Measurements from ENCODE around the gene ZNF18.

GRCh38 chr17:12037970-12038369 lies 40.7 kb upstream of the ZNF18 start:
- no peak for TF ChIP-seq L3MBTL2 (conservative IDR thresholded peaks at IDR 0.05)
- TF ChIP-seq FOXM1 (IDR thresholded peaks at IDR 0.05; ENCODE audit: borderline replicate concordance): no peak
- no peak for TF ChIP-seq SP1 (IDR thresholded peaks at IDR 0.05)
- no peak for TF ChIP-seq LEF1 (IDR thresholded peaks at IDR 0.05; ENCODE audit: borderline replicate concordance)
- TF ChIP-seq BHLHE40 (IDR thresholded peaks at IDR 0.05; ENCODE audit: borderline replicate concordance): no peak
- no peak for TF ChIP-seq NFRKB (IDR thresholded peaks at IDR 0.05)
- no peak for TF ChIP-seq CTBP1 (IDR thresholded peaks at IDR 0.05; ENCODE audit: borderline replicate concordance)
- TF ChIP-seq SUZ12 (IDR thresholded peaks at IDR 0.05): no peak

Data from HEK293T (cell line).